HCT116 (cell line): ENCODE results near the gene ANGPTL8. TPM values are rescaled to one million over a fixed set of nuclear protein-coding genes. Genes with fewer than 3 reads are reported as not detected.

Experiments used
- ATAC-seq: fragments of 200-7000 bp; cut with Tn5 transposase; 2 replicates; pipeline ENCODE4 v1.9.1; 2020; ENCODE audit warnings: mild to moderate bottlenecking, moderate library complexity
- BruUV-seq: library from RNA; stranded (reverse); fragments of 400-500 nt; replicated peaks from 2 replicates; lab custom pipeline; 2021; lab: Mats Ljungman, UMichigan
- CTCF ChIA-PET: fragments of 300-600 bp; sonication (Branson Sonifier 250); formaldehyde crosslinking; loops from one replicate; lab custom pipeline; 2021; ENCODE audit warnings: antibody characterized with exemption; lab: Charles Lee
- POLR2A ChIA-PET: fragments of 300-600, 350-600 bp; sonication (Branson Sonifier 250); formaldehyde crosslinking; loops from one replicate; lab custom pipeline; 2021; ENCODE audit warnings: antibody characterized with exemption; lab: Charles Lee
- RAD21 ChIA-PET, 2 experiments: fragments of 300-600 bp; sonication (Branson Sonifier 250); formaldehyde crosslinking; loops; one replicate each; lab custom pipeline; 2023; ENCODE audit warnings: low total read pairs in 2 of 2; ENCODE audit not compliant: uncharacterized antibody in 2 of 2, unreplicated experiment in 2 of 2, low non-redundant PET in 1 of 2; lab: Charles Lee
- DNase-seq: peaks from one replicate; pipeline ENCODE4 v3.0.0-alpha.2; 2010; ENCODE audit warnings: low read depth, low spot score
- H2AFZ ChIP-seq: fragments of 200-600 bp; shearing (Covaris generic), sonication (generic); 2 replicates; pipeline ENCODE4 v1.6.1; 2017; ENCODE audit warnings: low read depth, mixed run types, mixed read lengths, antibody characterized with exemption, low read length; ENCODE audit not compliant: poor library complexity, severe bottlenecking
- H3K27ac ChIP-seq: 2 replicates; pipeline ENCODE4 v1.5.1; 2012; ENCODE audit warnings: low read depth, low read length
- H3K27me3 ChIP-seq: fragments of 200-600 bp; sonication (generic); 2 replicates; pipeline ENCODE4 v1.6.1; 2016; ENCODE audit warnings: mixed run types, low read length, mixed read lengths; ENCODE audit not compliant: insufficient read depth
- H3K36me3 ChIP-seq, 2 experiments: fragments of 200-500 bp in 1 of 2; fragments of 200-600 bp in 1 of 2; sonication (Bioruptor generic) in 1 of 2; sonication (generic) in 1 of 2; 2 replicates each; pipeline versions ENCODE4 v1.5.1 to v1.6.1; 2014 to 2016; ENCODE audit warnings: low read length in 2 of 2, inconsistent platforms in 1 of 2, mixed read lengths in 1 of 2, mixed run types in 1 of 2; ENCODE audit not compliant: insufficient read depth in 2 of 2, control insufficient read depth in 1 of 2
- H3K4me1 ChIP-seq, 2 experiments: fragments of 200-600 bp in 1 of 2; sonication (generic) in 1 of 2; 2 replicates each; pipeline versions ENCODE4 v1.5.1 to v1.6.1; 2012 to 2017; ENCODE audit warnings: low read length in 2 of 2, inconsistent platforms in 1 of 2, mild to moderate bottlenecking in 1 of 2, mixed read lengths in 1 of 2, mixed run types in 1 of 2, moderate library complexity in 1 of 2; ENCODE audit not compliant: insufficient read depth in 2 of 2, control insufficient read depth in 1 of 2
- H3K4me2 ChIP-seq: fragments of 200-600 bp; sonication (generic); 2 replicates; pipeline ENCODE4 v1.6.1; 2017; ENCODE audit warnings: mixed run types, low read length, mixed read lengths
- H3K4me3 ChIP-seq, 2 experiments: fragments of 200-600 bp in 1 of 2; sonication (generic) in 1 of 2; replicated peaks in 1 of 2; 2 replicates each; pipeline ENCODE4 v1.5.1; 2011 to 2016; ENCODE audit warnings: low read length in 2 of 2, control low read depth in 1 of 2, low read depth in 1 of 2, mild to moderate bottlenecking in 1 of 2, mixed read lengths in 1 of 2, mixed run types in 1 of 2
- H3K79me2 ChIP-seq: fragments of 200-600 bp; sonication (generic); 2 replicates; pipeline ENCODE4 v1.6.1; 2017; ENCODE audit warnings: mild to moderate bottlenecking, mixed run types, low read length, moderate library complexity, mixed read lengths; ENCODE audit not compliant: insufficient read depth
- H3K9ac ChIP-seq: fragments of 200-600 bp; sonication (generic); 2 replicates; pipeline ENCODE4 v1.6.1; 2016; ENCODE audit warnings: low read length, mixed read lengths
- H3K9me2 ChIP-seq: fragments of 200-600 bp; sonication (generic), shearing (Covaris generic); 2 replicates; pipeline ENCODE4 v1.6.1; 2017; ENCODE audit warnings: mixed run types, mild to moderate bottlenecking, moderate library complexity; ENCODE audit not compliant: insufficient read depth
- H3K9me3 ChIP-seq, 2 experiments: fragments of 200-500 bp in 1 of 2; fragments of 200-600 bp in 1 of 2; sonication (Bioruptor generic) in 1 of 2; sonication (generic) in 1 of 2; 2 replicates each; pipeline ENCODE4 v1.6.1; 2014 to 2017; ENCODE audit warnings: low read length in 2 of 2, mixed read lengths in 2 of 2, inconsistent platforms in 1 of 2, low read depth in 1 of 2, mild to moderate bottlenecking in 1 of 2, mixed run types in 1 of 2, moderate library complexity in 1 of 2; ENCODE audit not compliant: control insufficient read depth in 1 of 2, insufficient read depth in 1 of 2
- H4K20me1 ChIP-seq: fragments of 200-600 bp; sonication (generic), shearing (Covaris generic); 2 replicates; pipeline ENCODE4 v1.6.1; 2017; ENCODE audit warnings: mixed run types, mild to moderate bottlenecking, moderate library complexity; ENCODE audit not compliant: insufficient read depth
- ELF1 ChIP-seq: IDR thresholded peaks from 2 replicates; pipeline ENCODE4 v1.6.1; 2012; ENCODE audit warnings: low read depth, borderline replicate concordance
- EZH2 ChIP-seq: fragments of 200-600 bp; sonication (generic); IDR thresholded peaks from 2 replicates; pipeline ENCODE4 v1.6.1; 2017; ENCODE audit warnings: antibody characterized with exemption, mixed run types
- FOSL1 ChIP-seq: IDR thresholded peaks from 2 replicates; pipeline ENCODE4 v1.6.1; 2012; ENCODE audit warnings: low read depth
- POLR2A ChIP-seq: IDR thresholded peaks from 2 replicates; pipeline ENCODE4 v1.7.0; 2011; ENCODE audit warnings: borderline replicate concordance; ENCODE audit not compliant: insufficient read depth, insufficient read length; ENCODE audit errors: extremely low read depth
- RAD21 ChIP-seq: IDR thresholded peaks from 2 replicates; pipeline ENCODE4 v1.6.1; 2012; ENCODE audit warnings: low read depth, mild to moderate bottlenecking
- SIN3A ChIP-seq: IDR thresholded peaks from 2 replicates; pipeline ENCODE4 v1.6.1; 2012; ENCODE audit warnings: low read depth
- SP1 ChIP-seq: IDR thresholded peaks from 2 replicates; pipeline ENCODE4 v1.6.1; 2012; ENCODE audit warnings: low read depth
- SRF ChIP-seq: IDR thresholded peaks from 2 replicates; pipeline ENCODE4 v1.6.1; 2012; ENCODE audit warnings: low read depth
- TCF7L2 ChIP-seq: IDR thresholded peaks from 2 replicates; pipeline ENCODE4 v1.7.0; 2011; ENCODE audit warnings: borderline replicate concordance, inconsistent platforms; ENCODE audit not compliant: insufficient read depth, insufficient read length; ENCODE audit errors: extremely low read depth
- YY1 ChIP-seq: IDR thresholded peaks from 2 replicates; pipeline ENCODE4 v1.6.1; 2011; ENCODE audit warnings: low read length, low read depth, moderate library complexity, mild to moderate bottlenecking; ENCODE audit not compliant: insufficient replicate concordance; ENCODE audit errors: extremely low read depth
- ZFX ChIP-seq: fragments of 450-650 bp; IDR thresholded peaks from 2 replicates; pipeline ENCODE4 v1.6.1; 2017
- ZNF274 ChIP-seq: fragments of 200-500 bp; sonication (Bioruptor generic); IDR thresholded peaks from 2 replicates; pipeline ENCODE4 v1.6.1; 2014; ENCODE audit warnings: mild to moderate bottlenecking, low read depth, low read length, inconsistent platforms
- intact Hi-C: fragments of 100-400 bp; cut with micrococcal nuclease; formaldehyde crosslinking; loops from 2 replicates; pipeline ENCODE4 v1.10.0; 2022
- total RNA-seq: library from RNA; stranded (reverse); gene quantifications from one replicate; pipeline ENCODE4 v1.2.1, GENCODE V29; 2021; ENCODE audit not compliant: unreplicated experiment
- TF ChIP-seq, protein P1 (sequence below): IDR thresholded peaks from 2 replicates; pipeline ENCODE4 v1.6.1; 2011; ENCODE audit warnings: mild to moderate bottlenecking, low read length, moderate library complexity; ENCODE audit not compliant: insufficient replicate concordance; ENCODE audit errors: extremely low read depth
- TF ChIP-seq, protein P2 (sequence below): IDR thresholded peaks from 2 replicates; pipeline ENCODE4 v1.6.1; 2012; ENCODE audit warnings: low read depth
- TF ChIP-seq, protein P3 (sequence below): IDR thresholded peaks from 2 replicates; pipeline ENCODE4 v1.6.1; 2012
- TF ChIP-seq, protein P4 (sequence below), 3 experiments: fragments of 200-600 bp in 1 of 3; sonication (generic) in 1 of 3; IDR thresholded peaks in 2 of 3; conservative IDR thresholded peaks in 1 of 3; 2 replicates each; pipeline ENCODE4 v1.5.1; 2012 to 2017; ENCODE audit warnings: low read depth in 2 of 3, low read length in 2 of 3, antibody characterized with exemption in 1 of 3, borderline replicate concordance in 1 of 3, control low read depth in 1 of 3, mild to moderate bottlenecking in 1 of 3, mixed read lengths in 1 of 3, mixed run types in 1 of 3, moderate library complexity in 1 of 3; ENCODE audit not compliant: insufficient read depth in 1 of 3

The ANGPTL8 gene
- total RNA-seq, 1 experiment from 2014 or later: not detected

DNA sequence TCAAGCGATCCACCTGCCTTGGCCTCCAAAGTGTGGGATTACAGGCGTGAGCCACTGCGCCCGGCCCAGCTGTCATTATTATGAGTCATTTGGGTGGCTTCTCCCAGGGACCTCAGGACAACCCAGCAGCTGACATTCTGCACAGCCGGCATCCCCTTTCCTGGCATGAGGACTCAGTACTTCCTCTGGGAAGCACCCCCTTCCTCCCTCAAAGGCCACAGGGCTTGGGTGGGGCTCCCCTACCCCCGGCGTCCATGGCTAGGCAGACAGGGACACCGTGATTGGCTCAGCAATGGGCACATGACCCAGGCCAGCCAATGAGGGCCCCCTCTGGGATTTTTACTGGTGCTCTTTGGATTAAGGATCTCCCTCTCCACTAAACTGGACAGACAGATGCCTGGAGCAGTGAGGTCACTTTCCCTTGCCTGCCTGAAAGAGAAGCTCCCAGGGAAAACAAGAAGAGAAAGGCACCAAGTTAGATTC lies 48.1 kb upstream of the ANGPTL8 start:
- H3K9me2 ChIP-seq: no peaks in the 10 kb centered on the region
- H3K79me2 ChIP-seq: 0 out of 2 replicates have a peak, but pooled peaks cover 2% of the 10 kb centered on the region
- POLR2A ChIA-PET: no interaction called here
- DNase-seq (no peak), ATAC-seq (peak; percentile 92)
- H3K4me1 ChIP-seq: peaks cover 15% of the 10 kb centered on the region in 2 experiments; a peak in 3 of 4 replicates
- BruUV-seq: no TSS peak
- no peak overlapping the region for H2AFZ ChIP-seq
- H3K4me3 ChIP-seq: no peak overlapping the region
- CTCF ChIA-PET: no interaction called here
- TF ChIP-seq, protein P1, sequence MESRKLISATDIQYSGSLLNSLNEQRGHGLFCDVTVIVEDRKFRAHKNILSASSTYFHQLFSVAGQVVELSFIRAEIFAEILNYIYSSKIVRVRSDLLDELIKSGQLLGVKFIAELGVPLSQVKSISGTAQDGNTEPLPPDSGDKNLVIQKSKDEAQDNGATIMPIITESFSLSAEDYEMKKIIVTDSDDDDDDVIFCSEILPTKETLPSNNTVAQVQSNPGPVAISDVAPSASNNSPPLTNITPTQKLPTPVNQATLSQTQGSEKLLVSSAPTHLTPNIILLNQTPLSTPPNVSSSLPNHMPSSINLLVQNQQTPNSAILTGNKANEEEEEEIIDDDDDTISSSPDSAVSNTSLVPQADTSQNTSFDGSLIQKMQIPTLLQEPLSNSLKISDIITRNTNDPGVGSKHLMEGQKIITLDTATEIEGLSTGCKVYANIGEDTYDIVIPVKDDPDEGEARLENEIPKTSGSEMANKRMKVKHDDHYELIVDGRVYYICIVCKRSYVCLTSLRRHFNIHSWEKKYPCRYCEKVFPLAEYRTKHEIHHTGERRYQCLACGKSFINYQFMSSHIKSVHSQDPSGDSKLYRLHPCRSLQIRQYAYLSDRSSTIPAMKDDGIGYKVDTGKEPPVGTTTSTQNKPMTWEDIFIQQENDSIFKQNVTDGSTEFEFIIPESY: no peak
- TF ChIP-seq, protein P2, sequence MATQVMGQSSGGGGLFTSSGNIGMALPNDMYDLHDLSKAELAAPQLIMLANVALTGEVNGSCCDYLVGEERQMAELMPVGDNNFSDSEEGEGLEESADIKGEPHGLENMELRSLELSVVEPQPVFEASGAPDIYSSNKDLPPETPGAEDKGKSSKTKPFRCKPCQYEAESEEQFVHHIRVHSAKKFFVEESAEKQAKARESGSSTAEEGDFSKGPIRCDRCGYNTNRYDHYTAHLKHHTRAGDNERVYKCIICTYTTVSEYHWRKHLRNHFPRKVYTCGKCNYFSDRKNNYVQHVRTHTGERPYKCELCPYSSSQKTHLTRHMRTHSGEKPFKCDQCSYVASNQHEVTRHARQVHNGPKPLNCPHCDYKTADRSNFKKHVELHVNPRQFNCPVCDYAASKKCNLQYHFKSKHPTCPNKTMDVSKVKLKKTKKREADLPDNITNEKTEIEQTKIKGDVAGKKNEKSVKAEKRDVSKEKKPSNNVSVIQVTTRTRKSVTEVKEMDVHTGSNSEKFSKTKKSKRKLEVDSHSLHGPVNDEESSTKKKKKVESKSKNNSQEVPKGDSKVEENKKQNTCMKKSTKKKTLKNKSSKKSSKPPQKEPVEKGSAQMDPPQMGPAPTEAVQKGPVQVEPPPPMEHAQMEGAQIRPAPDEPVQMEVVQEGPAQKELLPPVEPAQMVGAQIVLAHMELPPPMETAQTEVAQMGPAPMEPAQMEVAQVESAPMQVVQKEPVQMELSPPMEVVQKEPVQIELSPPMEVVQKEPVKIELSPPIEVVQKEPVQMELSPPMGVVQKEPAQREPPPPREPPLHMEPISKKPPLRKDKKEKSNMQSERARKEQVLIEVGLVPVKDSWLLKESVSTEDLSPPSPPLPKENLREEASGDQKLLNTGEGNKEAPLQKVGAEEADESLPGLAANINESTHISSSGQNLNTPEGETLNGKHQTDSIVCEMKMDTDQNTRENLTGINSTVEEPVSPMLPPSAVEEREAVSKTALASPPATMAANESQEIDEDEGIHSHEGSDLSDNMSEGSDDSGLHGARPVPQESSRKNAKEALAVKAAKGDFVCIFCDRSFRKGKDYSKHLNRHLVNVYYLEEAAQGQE: no peak
- TF ChIP-seq, protein P3, sequence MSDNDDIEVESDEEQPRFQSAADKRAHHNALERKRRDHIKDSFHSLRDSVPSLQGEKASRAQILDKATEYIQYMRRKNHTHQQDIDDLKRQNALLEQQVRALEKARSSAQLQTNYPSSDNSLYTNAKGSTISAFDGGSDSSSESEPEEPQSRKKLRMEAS: no peak; the same call in 1 of the 2 replicates
- TF ChIP-seq POLR2A (no peak), EZH2 (no peak), SP1 (no peak), RAD21 (no peak), TCF7L2 (no peak), YY1 (no peak), ZFX (no peak), ZNF274 (no peak), ELF1 (no peak), SRF (no peak), SIN3A (no peak), FOSL1 (no peak)
- TF ChIP-seq, protein P4, sequence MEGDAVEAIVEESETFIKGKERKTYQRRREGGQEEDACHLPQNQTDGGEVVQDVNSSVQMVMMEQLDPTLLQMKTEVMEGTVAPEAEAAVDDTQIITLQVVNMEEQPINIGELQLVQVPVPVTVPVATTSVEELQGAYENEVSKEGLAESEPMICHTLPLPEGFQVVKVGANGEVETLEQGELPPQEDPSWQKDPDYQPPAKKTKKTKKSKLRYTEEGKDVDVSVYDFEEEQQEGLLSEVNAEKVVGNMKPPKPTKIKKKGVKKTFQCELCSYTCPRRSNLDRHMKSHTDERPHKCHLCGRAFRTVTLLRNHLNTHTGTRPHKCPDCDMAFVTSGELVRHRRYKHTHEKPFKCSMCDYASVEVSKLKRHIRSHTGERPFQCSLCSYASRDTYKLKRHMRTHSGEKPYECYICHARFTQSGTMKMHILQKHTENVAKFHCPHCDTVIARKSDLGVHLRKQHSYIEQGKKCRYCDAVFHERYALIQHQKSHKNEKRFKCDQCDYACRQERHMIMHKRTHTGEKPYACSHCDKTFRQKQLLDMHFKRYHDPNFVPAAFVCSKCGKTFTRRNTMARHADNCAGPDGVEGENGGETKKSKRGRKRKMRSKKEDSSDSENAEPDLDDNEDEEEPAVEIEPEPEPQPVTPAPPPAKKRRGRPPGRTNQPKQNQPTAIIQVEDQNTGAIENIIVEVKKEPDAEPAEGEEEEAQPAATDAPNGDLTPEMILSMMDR (IDR thresholded peaks at IDR 0.05 in 2 of 3, conservative IDR thresholded peaks at IDR 0.05 in 1 of 3; ENCODE audit: borderline replicate concordance in 1 of 3, insufficient read depth in 1 of 3, low read depth in 2 of 3, low read length in 2 of 3): no peak
- no peaks in the 10 kb centered on the region for H3K27me3 ChIP-seq
- H3K36me3 ChIP-seq: peaks cover 0 to 8% of the 10 kb centered on the region in 2 experiments; a peak in 1 of 4 replicates
- intact Hi-C loops: no loop called here
- H3K9me3 ChIP-seq: no peaks in the 10 kb centered on the region
- no peak overlapping the region for H3K27ac ChIP-seq
- no peak overlapping the region for H3K9ac ChIP-seq
- H3K4me2 ChIP-seq: peak overlapping the region; percentile 39
- no peaks in the 10 kb centered on the region for H4K20me1 ChIP-seq
- RAD21 ChIA-PET: no interaction called here
